ES-I3 (cell line): ENCODE data around the gene FTCD.

Experiments
- H3K36me3 ChIP-seq: 2 replicates; pipeline ENCODE4 v1.6.1; 2013; ENCODE audit warnings: mild to moderate bottlenecking, low read length, control low read depth, moderate library complexity; ENCODE audit not compliant: insufficient read depth
- H3K4me1 ChIP-seq: 2 replicates; pipeline ENCODE4 v1.6.1; 2013; ENCODE audit warnings: mild to moderate bottlenecking, control low read depth, low read length; ENCODE audit not compliant: insufficient read depth
- H3K9ac ChIP-seq: 2 replicates; pipeline ENCODE4 v1.6.1; 2013; ENCODE audit warnings: low read depth, mild to moderate bottlenecking, low read length, moderate library complexity
- H3K9me3 ChIP-seq: 2 replicates; pipeline ENCODE4 v1.6.1; 2013; ENCODE audit warnings: mild to moderate bottlenecking, low read length, moderate library complexity; ENCODE audit not compliant: control insufficient read depth, insufficient read depth

The FTCD gene

DNA sequence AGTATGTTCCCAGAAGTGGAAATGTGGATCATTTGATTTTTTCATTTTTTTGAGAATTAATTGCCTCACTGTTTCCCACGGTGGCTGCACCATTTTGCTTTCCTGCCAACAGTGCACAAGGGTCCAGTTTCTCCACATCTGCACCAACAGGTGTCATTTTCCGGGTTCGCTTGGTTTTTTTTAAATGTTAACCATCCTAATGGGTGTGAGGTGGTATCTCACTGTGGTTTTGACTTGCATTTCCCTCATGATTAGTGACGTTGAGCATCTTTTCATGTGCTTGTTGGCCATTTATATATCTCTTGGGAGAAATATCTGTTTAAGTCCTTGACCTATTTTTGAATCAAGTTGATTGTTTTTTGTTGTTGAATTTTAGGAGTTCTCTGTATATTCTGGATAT lies 54.5 kb downstream of the FTCD start:
- H3K9ac ChIP-seq = no peak overlapping the region
- H3K36me3 ChIP-seq = no peaks in the 10 kb centered on the region
- peaks cover 8% of the 10 kb centered on the region; the same call in 1 of the 2 replicates for H3K9me3 ChIP-seq

DNA sequence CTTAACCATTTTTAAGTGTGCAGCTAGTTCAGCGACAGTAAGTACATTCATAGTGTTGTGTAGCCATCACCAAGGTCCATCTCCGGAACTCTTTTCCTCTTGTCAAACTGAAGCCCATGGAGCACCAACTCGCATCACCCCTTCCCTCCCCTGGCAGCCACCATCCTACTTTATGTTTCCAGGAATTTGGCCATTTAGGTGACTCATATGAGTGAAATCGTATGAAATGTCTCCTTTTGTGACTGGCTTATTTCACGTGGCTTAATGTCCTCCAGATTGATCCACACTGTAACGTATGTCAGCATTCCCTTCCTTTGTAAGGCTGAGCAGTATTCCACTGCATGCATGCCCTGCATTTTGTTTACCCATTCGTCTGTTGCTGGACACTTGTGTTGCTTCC lies 55.0 kb downstream of the FTCD start:
- no peaks in the 10 kb centered on the region for H3K36me3 ChIP-seq
- peaks cover 8% of the 10 kb centered on the region; the same call in 1 of the 2 replicates for H3K9me3 ChIP-seq
- no peaks in the 10 kb centered on the region for H3K4me1 ChIP-seq
- no peak overlapping the region for H3K9ac ChIP-seq

More for the DNA sequence above, 54.5 kb downstream of the FTCD start:
- H3K4me1 ChIP-seq = no peaks in the 10 kb centered on the region

DNA sequence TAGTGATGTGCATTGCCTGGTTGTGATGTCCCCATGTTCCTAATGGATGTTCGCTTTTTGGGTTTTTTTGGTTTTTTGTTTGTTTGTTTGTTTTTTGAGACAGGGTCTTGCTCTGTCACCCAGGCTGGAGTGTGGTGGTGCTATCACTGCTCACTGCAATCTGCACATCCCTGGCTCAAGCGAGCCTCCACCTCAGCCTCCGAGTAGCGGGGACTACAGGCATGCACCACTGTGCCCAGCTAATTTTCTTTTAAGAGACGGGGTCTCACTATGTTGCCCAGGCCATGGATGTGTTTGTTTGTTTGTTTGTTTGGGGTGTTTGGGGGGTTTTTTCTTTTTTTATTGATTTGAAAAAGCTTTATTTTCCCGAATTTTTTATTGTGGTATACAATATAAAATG lies 55.4 kb downstream of the FTCD start:
- H3K4me1 ChIP-seq = no peaks in the 10 kb centered on the region
- no peak overlapping the region for H3K9ac ChIP-seq
- peaks cover 8% of the 10 kb centered on the region; the same call in 1 of the 2 replicates for H3K9me3 ChIP-seq
- no peaks in the 10 kb centered on the region for H3K36me3 ChIP-seq

DNA sequence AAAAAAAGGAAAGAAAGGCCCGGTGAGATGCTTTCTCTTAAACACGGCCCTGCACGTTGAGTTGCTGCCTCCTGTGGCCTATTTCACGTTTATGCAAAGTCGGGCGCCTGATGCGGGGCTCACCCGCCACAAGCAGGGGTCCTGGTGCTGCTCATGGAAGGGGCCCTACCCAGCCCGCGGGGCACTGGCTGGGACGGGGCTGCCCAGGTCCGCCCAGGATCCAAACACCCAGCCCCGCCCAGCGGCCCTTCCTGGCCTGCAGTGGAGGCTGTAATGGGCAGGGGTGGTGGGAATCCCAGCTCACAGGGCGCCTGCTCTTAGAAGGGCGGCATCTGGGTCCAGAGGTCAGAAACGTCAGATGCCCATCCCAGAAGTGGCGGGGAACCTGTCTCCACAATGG lies 55.9 kb downstream of the FTCD start:
- Histone ChIP-seq H3K4me1 (no peaks in the 10 kb centered on the region), H3K36me3 (no peaks in the 10 kb centered on the region), H3K9ac (peak overlapping the region; percentile 67; the same call in 1 of the 2 replicates), H3K9me3 (peaks cover 3% of the 10 kb centered on the region; the same call in 1 of the 2 replicates)

DNA sequence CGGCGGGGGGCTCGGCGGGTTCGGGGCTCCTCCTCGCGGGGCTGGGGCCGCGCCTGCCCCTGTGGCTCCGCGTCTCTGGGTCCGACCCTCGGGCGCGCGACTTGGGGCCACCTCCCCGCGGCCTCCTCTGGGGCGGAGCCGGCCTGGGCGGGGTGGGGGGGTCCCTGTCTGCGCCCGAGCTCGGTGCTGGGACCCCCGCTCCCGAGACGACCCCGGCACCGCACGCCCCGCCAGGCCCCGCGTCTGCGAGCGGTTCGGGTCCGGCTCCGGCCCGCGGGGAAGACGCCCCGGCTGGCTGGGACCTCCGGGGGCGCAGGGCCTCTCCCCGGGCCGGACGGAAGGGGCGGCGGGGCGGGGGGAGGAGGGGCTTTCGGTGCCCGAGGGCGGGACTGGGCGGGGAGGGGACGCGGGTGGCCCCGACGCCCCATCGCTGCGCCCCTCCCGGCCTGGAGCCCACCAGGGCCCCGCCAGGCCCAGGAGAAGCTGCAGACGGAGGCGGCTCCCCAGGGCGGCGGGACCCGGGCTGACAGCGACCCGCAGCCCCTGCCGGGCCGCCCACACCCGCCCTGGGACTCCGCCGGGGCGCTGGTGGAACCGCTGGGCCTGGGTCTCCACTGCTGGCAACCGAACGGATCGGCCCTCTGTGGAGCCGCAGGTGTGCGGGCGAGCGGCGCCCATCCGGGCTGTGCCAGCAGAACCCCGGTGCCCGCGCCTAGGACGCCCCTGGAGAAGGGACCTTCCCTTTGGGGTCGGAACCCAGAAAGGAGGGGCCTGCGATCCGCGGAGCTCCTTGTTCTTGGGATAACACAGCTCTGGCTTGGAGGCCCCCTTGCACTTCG lies 56.9 kb downstream of the FTCD start:
- H3K9me3 ChIP-seq = peaks cover 5% of the 10 kb centered on the region
- H3K9ac ChIP-seq = peak overlapping the region; percentile 67
- no peaks in the 10 kb centered on the region for H3K4me1 ChIP-seq
- H3K36me3 ChIP-seq = no peaks in the 10 kb centered on the region

DNA sequence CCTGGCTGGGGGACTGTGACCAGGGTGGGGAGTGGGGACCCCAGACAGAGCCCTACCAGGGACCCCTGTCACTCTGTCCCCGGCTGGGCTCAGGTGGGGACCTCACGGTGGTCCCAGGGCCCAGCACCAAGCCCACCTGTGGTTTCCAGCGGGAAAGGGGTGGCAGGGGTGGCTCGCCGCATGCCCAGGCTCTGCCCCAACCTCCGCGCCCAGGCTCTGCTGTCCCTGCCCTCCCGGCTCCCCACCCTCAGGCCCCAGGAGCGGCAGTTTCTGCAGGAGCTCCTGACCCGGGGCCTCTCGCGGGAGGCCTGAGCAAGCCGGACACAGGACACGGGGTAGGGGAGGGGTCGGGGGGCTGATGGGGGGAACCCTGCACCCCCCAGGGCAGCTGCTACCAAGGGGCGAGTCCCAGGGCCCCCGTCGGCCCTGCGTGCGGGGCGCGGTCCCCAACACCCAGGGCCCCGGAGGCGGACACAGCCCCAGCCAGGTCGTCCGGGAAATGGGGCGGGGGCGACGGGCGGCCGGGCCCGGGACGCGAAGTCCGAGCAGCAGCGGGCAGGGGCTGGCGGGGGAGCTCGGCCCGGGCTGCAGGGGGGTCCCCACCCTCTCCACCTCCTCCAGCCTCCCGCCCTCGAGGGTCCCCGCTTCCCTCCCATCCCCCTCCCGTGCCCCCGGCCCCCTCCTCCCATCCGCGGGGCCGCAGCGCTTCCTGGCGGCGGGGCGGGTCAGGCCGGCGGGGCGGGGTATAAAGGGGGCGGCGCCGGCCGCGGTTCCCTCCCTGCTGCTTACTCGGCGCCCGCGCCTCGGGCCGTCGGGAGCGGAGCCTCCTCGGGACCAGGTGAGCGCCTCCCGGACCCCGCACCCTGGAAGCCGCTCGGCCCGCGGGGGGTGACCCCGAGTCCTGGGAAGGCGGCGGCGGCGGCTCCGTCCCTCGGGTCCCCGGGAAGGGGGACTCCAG lies 57.8 kb downstream of the FTCD start, which contains the start of gene COL6A2:
COL6A2 (plus strand) TSS at position 777 of the 958 bp plus-strand sequence.
- no peaks in the 10 kb centered on the region for H3K36me3 ChIP-seq
- peaks cover 5% of the 10 kb centered on the region for H3K9me3 ChIP-seq
- peak within 1 kb of the TSS; percentile 67 for H3K9ac ChIP-seq
- no peaks in the 10 kb centered on the region for H3K4me1 ChIP-seq

DNA sequence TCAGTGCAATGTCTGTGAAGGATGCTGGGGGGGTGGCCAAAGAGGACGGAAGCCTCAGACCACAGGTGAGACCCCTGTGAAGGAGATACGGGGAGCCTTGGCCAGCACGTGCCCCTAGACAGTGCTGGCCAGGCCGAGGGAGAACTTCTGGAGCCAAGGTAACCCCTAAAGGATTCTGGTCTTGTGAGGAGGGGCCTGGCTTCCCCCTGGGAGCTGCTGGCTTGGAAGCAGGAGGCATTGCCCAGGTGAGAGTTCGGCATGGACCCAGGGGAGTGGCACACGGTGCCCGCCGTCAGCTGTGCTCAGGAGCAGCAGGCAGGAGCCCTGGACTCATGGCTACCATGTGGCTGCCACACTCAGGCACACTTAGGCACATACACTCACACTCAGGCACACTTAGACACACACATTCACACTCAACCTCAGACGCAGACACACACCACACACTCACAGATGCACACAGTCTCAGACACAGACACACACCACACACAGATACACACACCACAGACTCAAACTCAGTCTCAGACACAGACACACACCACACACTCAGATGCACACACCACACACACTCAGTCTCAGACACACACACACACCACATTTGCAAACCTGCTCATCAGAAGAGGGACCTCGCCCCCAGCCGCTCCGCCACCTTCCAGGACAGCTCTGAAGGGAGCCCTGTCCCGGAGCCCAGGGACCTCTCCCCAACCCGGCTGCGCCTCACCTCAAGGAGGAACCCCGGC lies 58.6 kb downstream of the FTCD start:
- Histone ChIP-seq H3K9ac (peak overlapping the region; percentile 44; the same call in 1 of the 2 replicates), H3K36me3 (no peaks in the 10 kb centered on the region), H3K4me1 (no peaks in the 10 kb centered on the region), H3K9me3 (peaks cover 5% of the 10 kb centered on the region; the same call in 1 of the 2 replicates)

DNA sequence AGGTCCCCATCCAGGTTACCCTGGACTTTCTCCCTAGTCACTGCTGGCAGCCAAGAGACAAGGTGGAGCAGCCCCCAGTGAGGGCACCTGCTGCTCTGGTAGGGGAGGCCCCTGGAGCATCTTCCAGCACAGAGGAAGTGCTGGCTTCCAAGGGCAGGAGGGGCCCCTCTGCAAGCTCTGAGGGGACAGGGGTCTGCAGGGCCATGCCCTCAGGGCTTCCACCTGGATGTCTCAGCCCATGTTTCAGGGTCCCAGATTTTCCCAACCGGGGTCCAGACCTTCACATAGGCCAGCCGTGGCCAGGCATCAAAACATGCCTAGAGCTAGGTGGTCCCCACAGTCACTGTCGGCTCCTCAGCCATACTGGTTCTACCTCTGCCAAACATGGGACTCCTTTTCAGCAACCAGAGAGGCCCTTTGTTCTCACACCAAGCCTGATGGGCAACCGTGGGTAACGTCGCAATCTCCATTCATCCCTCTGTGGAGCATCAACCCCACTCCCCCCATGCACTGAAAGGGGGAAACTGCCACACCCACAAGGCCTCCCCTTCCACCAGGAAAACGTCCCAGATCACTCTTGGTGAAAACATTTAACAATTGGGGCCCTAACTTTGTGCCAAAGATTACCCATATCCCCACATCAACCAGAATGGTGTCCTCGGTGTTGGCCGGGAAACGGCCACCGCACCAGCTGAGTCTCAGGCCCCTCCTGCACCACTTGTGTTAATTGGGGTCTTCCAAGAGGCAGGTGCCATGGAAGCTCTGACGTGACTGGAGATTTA lies 59.4 kb downstream of the FTCD start:
- Histone ChIP-seq H3K4me1 (no peaks in the 10 kb centered on the region), H3K9me3 (peaks cover 5% of the 10 kb centered on the region; the same call in 1 of the 2 replicates), H3K36me3 (no peaks in the 10 kb centered on the region), H3K9ac (no peak overlapping the region)

DNA sequence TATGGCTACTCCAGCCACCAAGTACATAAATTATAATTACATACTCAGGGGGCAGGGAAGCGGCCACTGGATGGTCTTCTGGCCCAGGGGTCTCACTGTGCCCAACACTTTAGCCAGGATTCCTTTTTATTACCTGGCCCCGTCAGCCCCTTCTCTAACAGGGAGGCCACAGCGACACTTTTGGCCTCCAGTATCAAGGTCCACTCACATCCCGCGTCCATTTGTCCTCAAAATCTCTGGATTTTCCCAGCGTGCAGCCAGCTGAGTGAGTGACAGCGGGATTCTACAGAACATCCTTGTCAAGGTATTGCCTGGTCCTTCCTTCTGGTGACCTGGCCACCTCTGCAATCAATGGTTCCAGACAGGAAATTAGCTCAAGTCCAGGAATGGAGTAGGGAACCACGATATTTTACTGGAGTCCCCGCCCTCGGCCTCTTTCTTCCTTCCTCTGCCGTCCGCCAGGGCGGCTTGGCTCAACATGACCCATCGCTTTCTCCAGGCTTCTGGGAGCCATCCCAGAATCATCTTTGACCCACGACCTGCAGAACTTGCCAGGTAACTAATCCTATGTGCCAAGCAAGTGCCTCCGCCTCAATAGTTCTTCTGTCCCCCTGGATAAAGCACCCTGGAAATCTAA lies 60.2 kb downstream of the FTCD start:
- peaks cover 5% of the 10 kb centered on the region; the same call in 1 of the 2 replicates for H3K9me3 ChIP-seq
- H3K4me1 ChIP-seq = no peaks in the 10 kb centered on the region
- no peak overlapping the region for H3K9ac ChIP-seq
- H3K36me3 ChIP-seq = no peaks in the 10 kb centered on the region

DNA sequence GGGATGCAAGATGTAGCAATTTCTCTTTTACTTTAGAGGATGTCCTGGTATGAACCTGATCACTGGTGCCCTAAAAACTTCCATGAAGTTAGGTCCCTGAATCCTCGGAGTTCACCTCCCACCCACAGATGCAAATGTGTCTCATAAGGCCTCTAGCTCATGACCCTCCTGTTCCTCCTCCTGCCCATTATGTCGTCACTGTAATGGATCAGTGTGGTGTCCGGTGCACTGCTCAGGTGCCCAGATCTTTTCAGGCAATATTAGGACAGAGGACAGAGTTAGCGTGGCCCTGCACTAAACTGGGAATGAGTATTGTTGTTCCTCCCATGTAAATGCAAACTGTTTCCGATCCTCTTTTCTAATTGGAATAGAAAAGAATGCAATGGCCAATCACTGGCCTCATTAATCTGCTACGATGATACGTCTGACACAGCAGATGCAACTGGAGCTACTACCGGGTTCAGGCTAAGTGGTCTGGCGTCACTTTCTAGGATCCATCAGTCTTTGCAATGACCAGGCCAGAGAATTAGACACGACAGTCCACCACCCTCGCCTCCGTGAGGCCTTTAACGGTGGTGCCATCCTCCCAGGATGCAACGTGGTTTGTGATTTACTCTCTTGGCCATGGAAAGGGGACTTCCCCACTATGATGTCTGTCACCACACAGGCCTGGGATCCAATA lies 60.8 kb downstream of the FTCD start:
- Histone ChIP-seq H3K4me1 (no peaks in the 10 kb centered on the region), H3K9me3 (peaks cover 5% of the 10 kb centered on the region; the same call in 1 of the 2 replicates), H3K9ac (no peak overlapping the region), H3K36me3 (no peaks in the 10 kb centered on the region)

DNA sequence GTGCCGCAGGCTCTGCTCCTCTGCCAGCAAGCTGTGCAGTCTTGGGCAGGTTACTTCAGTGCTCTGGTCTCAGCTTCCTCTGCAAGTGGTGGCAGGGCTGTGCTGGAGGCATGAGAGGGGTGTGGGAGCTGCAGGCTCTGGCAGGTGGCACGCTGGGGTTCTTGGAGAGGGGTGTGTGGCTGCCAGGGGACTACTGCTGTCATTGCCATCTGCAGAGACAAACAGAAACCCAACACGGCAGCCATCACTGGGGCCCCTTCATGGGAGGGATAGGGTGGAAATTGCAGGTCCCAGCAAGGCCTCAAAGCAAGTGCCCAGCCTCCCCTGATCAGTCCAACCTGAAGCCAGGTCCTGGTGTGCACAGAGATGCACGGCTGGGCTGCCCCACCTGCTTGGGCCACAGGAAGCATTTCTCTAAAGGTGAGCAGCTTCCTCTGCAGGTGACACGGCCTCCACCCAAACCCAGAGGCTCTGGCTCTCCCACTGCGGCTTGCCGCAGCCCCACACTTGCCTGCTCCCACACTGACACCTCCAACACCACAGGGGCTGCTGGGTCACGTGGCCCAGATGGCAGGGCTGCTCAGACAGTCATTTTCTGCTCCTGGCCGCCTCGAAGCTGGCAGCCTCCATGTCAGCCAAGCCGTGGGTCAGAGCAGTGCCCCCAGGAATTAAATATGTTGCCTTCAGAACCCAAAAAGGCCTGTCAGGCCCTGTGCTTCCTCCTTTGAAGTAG lies 61.5 kb downstream of the FTCD start:
- peaks cover 5% of the 10 kb centered on the region; the same call in 1 of the 2 replicates for H3K9me3 ChIP-seq
- H3K9ac ChIP-seq = no peak overlapping the region
- no peaks in the 10 kb centered on the region for H3K36me3 ChIP-seq
- no peaks in the 10 kb centered on the region for H3K4me1 ChIP-seq
